Activated naive CD4-positive, alpha-beta T cell treated with anti-CD3 and anti-CD28 coated beads, Interleukin-2, amount 50 U/mL, for 72 hours (primary cell): Measurements from ENCODE around the gene GALNT10. TPM values are rescaled to one million over a fixed set of nuclear protein-coding genes. Genes with fewer than 3 reads are reported as not detected.

Source experiments
- ATAC-seq, 2 donors: fragments of 150-1000 bp; cut with Tn5 transposase; 2 replicates each; pipeline ENCODE4 v1.10.0; 2021; ENCODE audit warnings: mild to moderate bottlenecking in 2 of 2, moderate library complexity in 2 of 2
- DNase-seq, 2 donors: peaks; one replicate each; pipeline ENCODE4 v3.0.0; 2021 to 2022; ENCODE audit warnings: low spot score in 2 of 2
- H3K27ac Mint-ChIP-seq, 2 donors: one replicate each; pipeline ENCODE4 v1.8.0; 2022; ENCODE audit warnings: mild to moderate bottlenecking in 2 of 2, mixed read lengths in 2 of 2
- H3K36me3 Mint-ChIP-seq, 2 donors: one replicate each; pipeline ENCODE4 v1.8.0; 2022; ENCODE audit warnings: mixed read lengths in 2 of 2
- H3K9me3 Mint-ChIP-seq, 2 donors: one replicate each; pipeline ENCODE4 v1.8.0; 2022; ENCODE audit warnings: mixed read lengths in 2 of 2
- total RNA-seq, 2 donors: library from RNA; stranded (reverse); gene quantifications; one replicate each; pipeline ENCODE4 v1.2.3, GENCODE V29; 2022

The GALNT10 gene
- total RNA-seq, 2 donors from 2014 or later = 22.9 to 66.2 TPM

DNA sequence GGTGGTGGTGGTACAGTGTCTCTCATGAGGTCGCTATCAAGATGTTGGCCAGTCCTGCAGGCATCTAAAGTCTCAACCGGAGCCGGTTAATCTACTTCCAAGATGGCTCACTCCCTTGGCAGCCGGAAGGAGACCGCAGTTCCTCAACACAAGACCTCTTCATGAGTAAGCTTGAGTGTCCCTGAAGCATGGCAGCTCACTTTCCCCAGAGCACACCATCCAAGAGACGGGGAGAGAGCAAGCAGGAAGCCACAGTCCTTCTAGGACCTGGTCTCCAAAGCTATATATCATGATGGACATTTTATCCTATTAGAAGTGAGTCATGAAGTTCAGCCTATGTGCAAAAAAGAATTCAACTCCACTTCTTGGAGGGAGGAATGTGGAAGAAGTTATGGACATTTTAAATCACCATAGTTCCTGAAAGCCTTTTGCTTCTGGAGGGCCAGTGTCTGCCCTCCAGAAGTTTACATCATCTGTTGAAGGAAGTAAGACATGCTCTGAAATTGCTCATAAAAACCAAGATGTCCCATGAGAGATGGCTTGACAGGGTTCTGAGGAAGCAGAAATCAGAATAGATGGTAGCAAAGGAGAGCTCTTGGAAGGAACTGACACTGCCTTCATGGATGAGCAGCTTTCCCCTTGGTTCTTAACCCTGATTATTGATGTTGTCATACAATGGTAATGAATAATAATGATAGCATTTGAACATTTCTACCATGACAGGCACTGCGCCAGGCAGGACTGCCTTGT lies 21.3 kb downstream of the GALNT10 start:
- H3K9me3 Mint-ChIP-seq = no peaks in the 10 kb centered on the region
- H3K36me3 Mint-ChIP-seq = peaks cover 13 to 69% of the 10 kb centered on the region in 2 donors
- no peak overlapping the region for H3K27ac Mint-ChIP-seq
- ATAC-seq (no peak), DNase-seq (no peak)

DNA sequence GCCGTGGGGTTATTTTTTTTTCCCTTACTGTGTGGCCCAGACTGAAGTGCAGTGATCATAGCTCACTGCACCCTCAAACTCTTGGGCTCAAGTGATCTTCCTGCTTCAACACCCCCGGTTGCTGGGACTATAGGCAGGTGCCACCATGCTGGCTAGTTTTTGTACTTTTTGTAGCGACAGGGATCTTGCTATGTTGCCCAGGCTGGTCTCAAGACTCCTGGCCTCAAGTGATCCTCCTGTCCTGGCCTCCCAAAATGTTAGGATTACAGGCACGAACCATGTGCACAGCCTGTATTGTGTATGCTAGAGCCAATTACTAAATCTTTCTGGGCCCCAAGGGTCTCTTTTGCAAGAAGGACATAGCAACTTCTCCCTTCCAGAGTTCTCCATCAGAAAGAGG lies 23.1 kb downstream of the GALNT10 start:
- ATAC-seq (no peak), DNase-seq (no peak)
- peak overlapping the region in 1 of 2 donors; percentile 86 for H3K27ac Mint-ChIP-seq
- no peaks in the 10 kb centered on the region for H3K9me3 Mint-ChIP-seq
- H3K36me3 Mint-ChIP-seq = peaks cover 13 to 65% of the 10 kb centered on the region in 2 donors

DNA sequence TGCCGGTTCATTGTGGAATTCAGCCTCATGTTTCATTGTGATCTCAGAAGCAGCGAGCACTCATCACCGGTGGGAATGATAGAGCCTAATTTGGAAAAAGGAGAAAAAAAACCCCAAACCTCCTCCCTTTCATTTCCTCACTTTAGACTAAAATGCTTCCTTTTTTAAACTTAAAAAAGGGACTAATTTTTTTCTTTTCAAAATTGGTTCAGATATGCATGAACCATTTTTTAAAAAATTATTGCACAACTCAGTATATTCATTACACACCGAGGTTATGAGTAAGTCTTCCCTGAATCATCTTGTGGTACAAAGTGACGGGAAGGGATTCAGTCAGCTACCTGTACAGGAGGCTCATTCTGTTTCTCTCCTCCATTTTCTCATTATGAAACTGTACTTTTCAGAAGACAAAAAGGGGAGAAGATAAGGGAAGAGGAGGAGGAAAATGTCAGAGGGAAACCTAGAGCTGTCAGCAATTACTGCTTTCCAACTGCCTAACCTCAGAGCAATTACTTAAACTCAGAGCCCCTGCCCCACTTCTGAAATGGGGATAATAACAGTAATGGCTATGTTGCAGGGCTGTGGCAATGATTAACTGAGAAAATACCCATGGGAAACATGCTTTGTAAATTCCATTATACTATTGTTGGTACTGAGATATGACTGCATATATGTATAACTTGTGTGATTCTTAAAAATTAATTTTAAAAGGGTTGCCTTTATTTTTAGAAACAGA lies 24.0 kb downstream of the GALNT10 start:
- Mint-ChIP-seq H3K36me3 (peaks cover 19 to 64% of the 10 kb centered on the region in 2 donors), H3K27ac (peak overlapping the region; percentile 86 to 91), H3K9me3 (no peaks in the 10 kb centered on the region)
- ATAC-seq = peak; percentile 99
- DNase-seq = no peak

GRCh38 chr5:154215571-154216325 lies 25.2 kb downstream of the GALNT10 start:
- H3K36me3 Mint-ChIP-seq = peaks cover 20 to 67% of the 10 kb centered on the region in 2 donors
- H3K9me3 Mint-ChIP-seq = no peaks in the 10 kb centered on the region
- ATAC-seq (no peak), DNase-seq (no peak)
- peak overlapping the region; percentile 86 to 89 for H3K27ac Mint-ChIP-seq

DNA sequence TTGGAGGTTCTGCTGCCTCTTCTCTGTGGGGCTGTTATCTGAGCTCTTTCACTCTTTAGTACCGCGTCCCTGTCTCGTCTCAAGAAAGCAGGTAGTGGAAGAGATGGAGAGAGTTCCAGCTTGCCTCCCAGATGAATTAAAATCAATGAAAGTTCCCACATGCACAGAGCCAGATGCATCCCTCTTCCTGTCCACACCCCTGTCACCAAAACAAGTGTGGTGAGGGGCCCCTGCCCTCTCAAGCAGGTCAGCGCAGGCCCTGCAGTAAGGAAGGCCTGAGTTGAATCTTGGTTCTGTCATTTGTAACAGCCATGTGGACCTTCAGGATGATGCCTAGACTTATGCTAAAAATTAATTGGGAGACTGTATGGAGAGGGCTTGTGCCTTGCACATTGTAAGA lies 26.9 kb downstream of the GALNT10 start:
- DNase-seq (no peak), ATAC-seq (no peak)
- Mint-ChIP-seq H3K27ac (no peak overlapping the region), H3K36me3 (peaks cover 14 to 64% of the 10 kb centered on the region in 2 donors), H3K9me3 (no peaks in the 10 kb centered on the region)

- H3K9me3 Mint-ChIP-seq = peaks cover 0 to 3% of the 10 kb centered on the region in 2 donors
- H3K36me3 Mint-ChIP-seq = peaks cover 22 to 69% of the 10 kb centered on the region in 2 donors
Measured at GRCh38 chr5:154218786-154219185, 28.3 kb downstream of the GALNT10 start.

DNA sequence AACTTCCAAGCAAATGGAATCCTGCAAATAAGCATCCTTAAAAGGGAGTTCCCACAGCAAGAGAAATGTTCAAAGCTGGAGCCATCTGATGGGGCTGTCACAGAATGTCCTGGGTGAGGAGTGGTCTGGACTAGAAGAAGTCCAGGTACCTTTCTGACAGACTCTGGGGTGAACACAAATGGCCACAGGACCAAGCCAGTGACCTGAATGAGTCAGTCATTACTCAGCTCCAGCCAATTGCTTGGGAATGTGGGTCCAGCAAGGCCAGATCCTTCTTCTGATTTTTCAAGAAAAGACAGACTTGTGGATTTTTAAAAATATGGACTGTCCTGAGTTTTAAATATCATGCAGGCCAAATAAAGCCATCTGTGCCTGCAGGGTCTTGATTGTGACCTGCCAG lies 30.1 kb downstream of the GALNT10 start:
- Mint-ChIP-seq H3K36me3 (peaks cover 22 to 64% of the 10 kb centered on the region in 2 donors), H3K27ac (no peak overlapping the region), H3K9me3 (peaks cover 0 to 3% of the 10 kb centered on the region in 2 donors)
- ATAC-seq = no peak
- no peak for DNase-seq

More at GRCh38 chr5:154218786-154219185, 28.3 kb downstream of the GALNT10 start:
- ATAC-seq (no peak), DNase-seq (no peak)
- peak overlapping the region; percentile 13 to 84 for H3K27ac Mint-ChIP-seq

- H3K9me3 Mint-ChIP-seq = peaks cover 0 to 6% of the 10 kb centered on the region in 2 donors
- peaks cover 23 to 67% of the 10 kb centered on the region in 2 donors for H3K36me3 Mint-ChIP-seq
- DNase-seq = peak in 1 of 2 donors; percentile 40
- peak; percentile 91 to 95 for ATAC-seq
- H3K27ac Mint-ChIP-seq = peak overlapping the region; percentile 25 to 44
Measured at GRCh38 chr5:154221371-154221896, 30.9 kb downstream of the GALNT10 start.

- Mint-ChIP-seq H3K9me3 (peaks cover 8 to 16% of the 10 kb centered on the region in 2 donors), H3K27ac (peak overlapping the region in 1 of 2 donors; percentile 25), H3K36me3 (peaks cover 31 to 68% of the 10 kb centered on the region in 2 donors)
- DNase-seq (no peak), ATAC-seq (no peak)
Measured at GRCh38 chr5:154222414-154222813, 31.9 kb downstream of the GALNT10 start.

GRCh38 chr5:154223320-154223719 lies 32.8 kb downstream of the GALNT10 start:
- peaks cover 31 to 73% of the 10 kb centered on the region in 2 donors for H3K36me3 Mint-ChIP-seq
- H3K27ac Mint-ChIP-seq = no peak overlapping the region
- ATAC-seq (no peak), DNase-seq (no peak)
- H3K9me3 Mint-ChIP-seq = peaks cover 8 to 24% of the 10 kb centered on the region in 2 donors

GRCh38 chr5:154227090-154227489 lies 36.6 kb downstream of the GALNT10 start:
- DNase-seq (no peak), ATAC-seq (no peak)
- Mint-ChIP-seq H3K9me3 (peaks cover 8 to 24% of the 10 kb centered on the region in 2 donors), H3K36me3 (peaks cover 16 to 65% of the 10 kb centered on the region in 2 donors), H3K27ac (no peak overlapping the region)

DNA sequence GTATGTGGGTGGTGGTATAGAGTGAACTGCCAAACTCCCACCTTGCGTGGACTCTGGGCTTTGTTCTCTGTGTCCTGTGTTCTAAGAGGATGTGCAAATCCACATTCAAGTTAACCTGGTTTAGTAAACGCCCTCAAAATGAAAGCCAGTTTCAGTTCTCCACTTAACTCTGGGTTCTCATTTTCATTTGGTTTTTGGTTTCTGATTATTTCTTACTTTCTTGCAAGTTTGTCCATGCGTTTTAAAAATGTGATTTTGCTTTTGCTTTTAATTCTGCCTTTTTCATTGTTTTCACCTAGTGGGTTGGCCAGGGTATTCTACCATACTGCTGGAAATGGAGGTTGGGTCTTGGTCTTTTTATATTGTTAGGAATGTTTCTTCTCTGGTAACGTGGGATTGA lies 38.2 kb downstream of the GALNT10 start:
- Mint-ChIP-seq H3K27ac (no peak overlapping the region), H3K36me3 (peaks cover 9 to 56% of the 10 kb centered on the region in 2 donors), H3K9me3 (peaks cover 8 to 21% of the 10 kb centered on the region in 2 donors)
- DNase-seq = no peak
- ATAC-seq = peak; percentile 29 to 82

GRCh38 chr5:154230526-154230925 lies 40.0 kb downstream of the GALNT10 start:
- DNase-seq (no peak), ATAC-seq (no peak)

DNA sequence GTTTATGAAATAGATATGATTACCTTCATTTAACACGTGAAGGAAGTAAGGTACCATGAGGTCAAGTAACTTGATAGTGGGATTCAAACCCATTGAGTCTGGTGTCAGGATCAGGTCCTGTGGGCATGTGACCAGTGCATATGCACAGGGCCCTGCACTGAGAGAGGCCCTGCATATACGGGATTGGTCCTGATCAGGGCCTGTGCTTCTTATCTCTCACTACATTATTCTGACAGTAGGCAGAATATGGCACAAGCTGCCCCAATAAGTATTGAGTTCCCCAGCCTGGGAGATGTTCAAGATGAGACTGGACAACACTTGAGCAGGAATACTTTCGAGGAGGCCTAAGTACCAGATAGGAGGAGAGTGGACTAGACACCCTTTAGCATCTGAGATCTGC lies 44.0 kb downstream of the GALNT10 start:
- H3K9me3 Mint-ChIP-seq = no peaks in the 10 kb centered on the region
- ATAC-seq (no peak), DNase-seq (no peak)
- H3K36me3 Mint-ChIP-seq = peaks cover 0 to 19% of the 10 kb centered on the region in 2 donors
- no peak overlapping the region for H3K27ac Mint-ChIP-seq

More at GRCh38 chr5:154230526-154230925, 40.0 kb downstream of the GALNT10 start:
- Mint-ChIP-seq H3K36me3 (peaks cover 9 to 53% of the 10 kb centered on the region in 2 donors), H3K27ac (no peak overlapping the region), H3K9me3 (peaks cover 8 to 21% of the 10 kb centered on the region in 2 donors)

GRCh38 chr5:154236011-154236410 lies 45.5 kb downstream of the GALNT10 start:
- no peak for ATAC-seq
- H3K36me3 Mint-ChIP-seq = peaks cover 0 to 9% of the 10 kb centered on the region in 2 donors

More at GRCh38 chr5:154236011-154236410, 45.5 kb downstream of the GALNT10 start:
- H3K9me3 Mint-ChIP-seq = no peaks in the 10 kb centered on the region
- H3K27ac Mint-ChIP-seq = no peak overlapping the region
- no peak for DNase-seq
